GM23248 (cell line): ENCODE measurements around the gene TMEM8B.

Experiments
- EZH2 ChIP-seq: fragments of 200-600 bp; sonication (generic); IDR thresholded peaks from 2 replicates; pipeline ENCODE4 v1.6.1; 2018; ENCODE audit warnings: antibody characterized with exemption, mild to moderate bottlenecking; ENCODE audit not compliant: insufficient read depth, poor library complexity, severe bottlenecking
- EZH2phosphoT487 ChIP-seq: fragments of 200-600 bp; sonication (generic); IDR thresholded peaks from 2 replicates; pipeline ENCODE4 v1.6.1; 2018; ENCODE audit warnings: antibody characterized with exemption, moderate library complexity, mild to moderate bottlenecking, low read depth; ENCODE audit not compliant: insufficient read depth

DNA sequence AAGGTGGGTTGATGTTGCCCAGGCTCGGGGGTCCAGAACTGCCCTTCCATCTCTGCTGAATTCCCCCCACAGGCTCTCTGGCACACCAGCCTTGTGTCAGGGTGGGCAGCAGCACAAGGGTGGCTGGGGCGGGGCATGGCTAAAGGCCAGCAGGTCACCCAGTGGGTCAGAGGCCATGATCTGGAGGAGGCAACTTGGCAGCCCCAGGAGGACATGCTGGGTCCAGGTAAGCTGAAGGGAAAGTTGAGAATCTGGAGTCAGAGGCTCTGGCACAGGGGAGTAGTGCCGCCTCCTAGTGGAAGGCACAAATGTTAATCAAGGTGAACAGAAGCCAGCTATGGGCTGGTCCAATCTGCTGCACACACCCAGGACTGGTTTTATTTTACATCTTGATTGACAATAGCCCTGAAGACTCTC, 6.2 kb downstream of the TMEM8B start:
- TF ChIP-seq EZH2 = no peak
- no peak for TF ChIP-seq EZH2phosphoT487
